Measurements from ENCODE around the gene IRGQ. TPM values are rescaled to one million over a fixed set of nuclear protein-coding genes. Genes with fewer than 3 reads are reported as not detected.

IRGQ gene
- total RNA-seq, 1 donor from 2014 or later: 48.6 TPM

GRCh38 chr19:43625918-43626579, 30.1 kb upstream of the IRGQ start:
- Mint-ChIP-seq H3K27me3 (ENCODE audit: unreplicated experiment) (peaks cover 3% of the 10 kb centered on the region), H3K27ac (ENCODE audit: unreplicated experiment) (no peak overlapping the region), H3K36me3 (ENCODE audit: low read depth, unreplicated experiment) (peaks cover 12% of the 10 kb centered on the region), H3K9me3 (ENCODE audit: unreplicated experiment) (no peaks in the 10 kb centered on the region), H3K4me3 (ENCODE audit: unreplicated experiment) (no peak overlapping the region), H3K4me1 (ENCODE audit: unreplicated experiment) (peaks cover 3% of the 10 kb centered on the region)
- TF ChIP-seq CTCF (IDR thresholded peaks at IDR 0.05; ENCODE audit: unreplicated experiment): no peak
- DNase-seq (ENCODE audit: low spot score): no peak

- Mint-ChIP-seq H3K4me1 (ENCODE audit: unreplicated experiment) (peaks cover 8% of the 10 kb centered on the region), H3K27me3 (ENCODE audit: unreplicated experiment) (peaks cover 6% of the 10 kb centered on the region), H3K9me3 (ENCODE audit: unreplicated experiment) (no peaks in the 10 kb centered on the region), H3K36me3 (ENCODE audit: low read depth, unreplicated experiment) (peaks cover 12% of the 10 kb centered on the region), H3K4me3 (ENCODE audit: unreplicated experiment) (no peak overlapping the region), H3K27ac (ENCODE audit: unreplicated experiment) (no peak overlapping the region)
- no peak for TF ChIP-seq CTCF (IDR thresholded peaks at IDR 0.05; ENCODE audit: unreplicated experiment)
- peak; percentile 88 for DNase-seq (ENCODE audit: low spot score)
Measured at GRCh38 chr19:43624933-43625332, 29.0 kb upstream of the IRGQ start.

- Mint-ChIP-seq H3K27me3 (ENCODE audit: unreplicated experiment) (peaks cover 9% of the 10 kb centered on the region), H3K27ac (ENCODE audit: unreplicated experiment) (no peak overlapping the region), H3K9me3 (ENCODE audit: unreplicated experiment) (no peaks in the 10 kb centered on the region), H3K4me3 (ENCODE audit: unreplicated experiment) (no peak overlapping the region), H3K4me1 (ENCODE audit: unreplicated experiment) (peaks cover 9% of the 10 kb centered on the region), H3K36me3 (ENCODE audit: low read depth, unreplicated experiment) (peaks cover 12% of the 10 kb centered on the region)
- DNase-seq (ENCODE audit: low spot score): no peak
- no peak for TF ChIP-seq CTCF (IDR thresholded peaks at IDR 0.05; ENCODE audit: unreplicated experiment)
Measured at GRCh38 chr19:43623889-43624670, 28.1 kb upstream of the IRGQ start.

GRCh38 chr19:43622956-43623355, 27.0 kb upstream of the IRGQ start:
- Mint-ChIP-seq H3K9me3 (ENCODE audit: unreplicated experiment) (no peaks in the 10 kb centered on the region), H3K27me3 (ENCODE audit: unreplicated experiment) (peaks cover 10% of the 10 kb centered on the region), H3K4me3 (ENCODE audit: unreplicated experiment) (no peak overlapping the region), H3K27ac (ENCODE audit: unreplicated experiment) (no peak overlapping the region), H3K36me3 (ENCODE audit: low read depth, unreplicated experiment) (peaks cover 12% of the 10 kb centered on the region), H3K4me1 (ENCODE audit: unreplicated experiment) (peaks cover 9% of the 10 kb centered on the region)
- no peak for TF ChIP-seq CTCF (IDR thresholded peaks at IDR 0.05; ENCODE audit: unreplicated experiment)
- DNase-seq (ENCODE audit: low spot score): no peak

- Mint-ChIP-seq H3K4me1 (ENCODE audit: unreplicated experiment) (peaks cover 6% of the 10 kb centered on the region), H3K36me3 (ENCODE audit: low read depth, unreplicated experiment) (peaks cover 12% of the 10 kb centered on the region), H3K4me3 (ENCODE audit: unreplicated experiment) (no peak overlapping the region), H3K9me3 (ENCODE audit: unreplicated experiment) (no peaks in the 10 kb centered on the region), H3K27me3 (ENCODE audit: unreplicated experiment) (peaks cover 10% of the 10 kb centered on the region), H3K27ac (ENCODE audit: unreplicated experiment) (no peak overlapping the region)
- no peak for DNase-seq (ENCODE audit: low spot score)
- TF ChIP-seq CTCF (IDR thresholded peaks at IDR 0.05; ENCODE audit: unreplicated experiment): no peak
Measured at GRCh38 chr19:43622070-43622469, 26.1 kb upstream of the IRGQ start.

Data from endothelial cell (in vitro differentiated cells).